K562 (cell line): ENCODE data around the gene EXOSC1.

Source experiments
- CC2D1A ChIP-seq: fragments of 450-650 bp; IDR thresholded peaks from 2 replicates; pipeline ENCODE4 v1.6.1; 2017; ENCODE audit warnings: mild to moderate bottlenecking
- FOSL1 ChIP-seq: fragments of 200-800 bp; sonication (Bioruptor generic); conservative IDR thresholded peaks from 2 replicates; pipeline ENCODE4 v1.6.1; 2016; ENCODE audit warnings: missing genetic modification characterization, missing compliant biosample characterization
- GABPB2 ChIP-seq: fragments of 250-450 bp; sonication (Bioruptor Pico); conservative IDR thresholded peaks from 2 replicates; pipeline ENCODE4 v1.5.1; 2021; ENCODE audit warnings: mild to moderate bottlenecking
- L3MBTL2 ChIP-seq: fragments of 450-650 bp; IDR thresholded peaks from 2 replicates; pipeline ENCODE4 v1.6.1; 2016; ENCODE audit warnings: mild to moderate bottlenecking, moderate library complexity
- MBD2 ChIP-seq: sonication (generic); IDR thresholded peaks from 2 replicates; pipeline ENCODE4 v1.6.1; 2016; ENCODE audit warnings: low read depth, borderline replicate concordance
- MEIS2 ChIP-seq: fragments of 450-650 bp; IDR thresholded peaks from 2 replicates; pipeline ENCODE4 v1.6.1; 2014; ENCODE audit warnings: mild to moderate bottlenecking; ENCODE audit not compliant: partially characterized antibody
- PTBP1 ChIP-seq: fragments of 200-400 bp; formaldehyde crosslinking; IDR thresholded peaks from 2 replicates; pipeline ENCODE4 v1.6.1; 2017; ENCODE audit warnings: low read depth, low read length
- SMAD4 ChIP-seq: fragments of 250-450 bp; sonication (Bioruptor Pico); conservative IDR thresholded peaks from 2 replicates; pipeline ENCODE4 v1.8.0; 2021; ENCODE audit warnings: inconsistent platforms, mild to moderate bottlenecking, moderate library complexity
- SMC3 ChIP-seq: conservative IDR thresholded peaks from 2 replicates; pipeline ENCODE4 v1.6.1; 2011; ENCODE audit warnings: low read depth, low read length, improper control_type of control experiment; ENCODE audit not compliant: insufficient read depth
- STAT6 ChIP-seq: sonication (generic); formaldehyde crosslinking; IDR thresholded peaks from 2 replicates; pipeline ENCODE4 v1.8.1; 2023; ENCODE audit warnings: mild to moderate bottlenecking, missing genetic modification reagents
- ZFP1 ChIP-seq: fragments of 450-650 bp; formaldehyde crosslinking; IDR thresholded peaks from 2 replicates; pipeline ENCODE4 v1.4.0; 2020; ENCODE audit warnings: mild to moderate bottlenecking, mixed read lengths
- TF ChIP-seq, protein P1 (sequence below), 3 experiments: IDR thresholded peaks in 2 of 3; conservative IDR thresholded peaks in 1 of 3; 2 replicates each; pipeline ENCODE4 v1.5.1; 2011 to 2012; ENCODE audit warnings: low read length in 3 of 3, mild to moderate bottlenecking in 3 of 3, control low read depth in 2 of 3, improper control_type of control experiment in 1 of 3, inconsistent platforms in 1 of 3, low read depth in 1 of 3, mixed read lengths in 1 of 3, moderate library complexity in 1 of 3; ENCODE audit not compliant: insufficient read depth in 2 of 3
- TF ChIP-seq, protein P2 (sequence below): fragments of 450-650 bp; IDR thresholded peaks from 2 replicates; pipeline ENCODE4 v1.6.1; 2016; ENCODE audit warnings: antibody characterized with exemption
- TF ChIP-seq, protein P3 (sequence below): sonication (generic); formaldehyde crosslinking; IDR thresholded peaks from 2 replicates; pipeline ENCODE4 v1.8.1; 2022; ENCODE audit warnings: missing genetic modification reagents

DNA sequence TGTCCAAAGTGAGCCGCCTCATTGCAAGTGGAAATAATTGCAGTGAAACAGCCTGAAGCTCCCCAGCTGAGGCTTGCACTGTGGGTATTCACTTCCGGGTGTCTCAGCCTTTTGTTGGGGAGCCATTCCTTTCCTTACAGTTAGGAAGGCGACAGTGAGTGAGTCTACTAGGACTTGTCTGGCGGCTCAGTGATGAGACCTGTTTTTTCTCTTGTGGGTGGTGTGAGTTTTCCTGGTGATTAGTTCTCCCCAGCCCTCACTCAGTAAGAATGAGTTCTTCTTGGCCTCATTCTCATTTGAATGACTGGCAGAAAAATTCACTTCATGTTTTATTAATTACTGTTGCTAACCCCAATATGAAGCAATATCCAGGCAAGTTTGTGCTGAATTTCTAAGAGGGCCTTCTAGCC, 17.2 kb downstream of the EXOSC1 start:
- TF ChIP-seq MEIS2, result no peak
- TF ChIP-seq L3MBTL2, result no peak
- no peak for TF ChIP-seq SMC3
- TF ChIP-seq GABPB2 (CRISPR knock-in tag), result no peak
- TF ChIP-seq, protein P1, sequence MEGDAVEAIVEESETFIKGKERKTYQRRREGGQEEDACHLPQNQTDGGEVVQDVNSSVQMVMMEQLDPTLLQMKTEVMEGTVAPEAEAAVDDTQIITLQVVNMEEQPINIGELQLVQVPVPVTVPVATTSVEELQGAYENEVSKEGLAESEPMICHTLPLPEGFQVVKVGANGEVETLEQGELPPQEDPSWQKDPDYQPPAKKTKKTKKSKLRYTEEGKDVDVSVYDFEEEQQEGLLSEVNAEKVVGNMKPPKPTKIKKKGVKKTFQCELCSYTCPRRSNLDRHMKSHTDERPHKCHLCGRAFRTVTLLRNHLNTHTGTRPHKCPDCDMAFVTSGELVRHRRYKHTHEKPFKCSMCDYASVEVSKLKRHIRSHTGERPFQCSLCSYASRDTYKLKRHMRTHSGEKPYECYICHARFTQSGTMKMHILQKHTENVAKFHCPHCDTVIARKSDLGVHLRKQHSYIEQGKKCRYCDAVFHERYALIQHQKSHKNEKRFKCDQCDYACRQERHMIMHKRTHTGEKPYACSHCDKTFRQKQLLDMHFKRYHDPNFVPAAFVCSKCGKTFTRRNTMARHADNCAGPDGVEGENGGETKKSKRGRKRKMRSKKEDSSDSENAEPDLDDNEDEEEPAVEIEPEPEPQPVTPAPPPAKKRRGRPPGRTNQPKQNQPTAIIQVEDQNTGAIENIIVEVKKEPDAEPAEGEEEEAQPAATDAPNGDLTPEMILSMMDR (IDR thresholded peaks at IDR 0.05 in 2 of 3, conservative IDR thresholded peaks at IDR 0.05 in 1 of 3; ENCODE audit: insufficient read depth in 2 of 3, low read depth in 1 of 3, low read length in 3 of 3), result no peak
- no peak for TF ChIP-seq SMAD4 (CRISPR knock-in tag)
- no peak for TF ChIP-seq FOSL1
- TF ChIP-seq, protein P2, sequence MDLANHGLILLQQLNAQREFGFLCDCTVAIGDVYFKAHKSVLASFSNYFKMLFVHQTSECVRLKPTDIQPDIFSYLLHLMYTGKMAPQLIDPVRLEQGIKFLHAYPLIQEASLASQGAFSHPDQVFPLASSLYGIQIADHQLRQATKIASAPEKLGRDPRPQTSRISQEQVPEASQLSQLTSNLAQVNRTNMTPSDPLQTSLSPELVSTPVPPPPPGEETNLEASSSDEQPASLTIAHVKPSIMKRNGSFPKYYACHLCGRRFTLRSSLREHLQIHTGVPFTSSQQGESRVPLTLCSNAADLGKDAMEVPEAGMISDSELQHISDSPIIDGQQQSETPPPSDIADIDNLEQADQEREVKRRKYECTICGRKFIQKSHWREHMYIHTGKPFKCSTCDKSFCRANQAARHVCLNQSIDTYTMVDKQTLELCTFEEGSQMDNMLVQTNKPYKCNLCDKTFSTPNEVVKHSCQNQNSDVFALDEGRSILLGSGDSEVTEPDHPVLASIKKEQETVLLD, result no peak
- TF ChIP-seq PTBP1, result no peak
- no peak for TF ChIP-seq ZFP1 (CRISPR knock-in tag)
- TF ChIP-seq, protein P3, sequence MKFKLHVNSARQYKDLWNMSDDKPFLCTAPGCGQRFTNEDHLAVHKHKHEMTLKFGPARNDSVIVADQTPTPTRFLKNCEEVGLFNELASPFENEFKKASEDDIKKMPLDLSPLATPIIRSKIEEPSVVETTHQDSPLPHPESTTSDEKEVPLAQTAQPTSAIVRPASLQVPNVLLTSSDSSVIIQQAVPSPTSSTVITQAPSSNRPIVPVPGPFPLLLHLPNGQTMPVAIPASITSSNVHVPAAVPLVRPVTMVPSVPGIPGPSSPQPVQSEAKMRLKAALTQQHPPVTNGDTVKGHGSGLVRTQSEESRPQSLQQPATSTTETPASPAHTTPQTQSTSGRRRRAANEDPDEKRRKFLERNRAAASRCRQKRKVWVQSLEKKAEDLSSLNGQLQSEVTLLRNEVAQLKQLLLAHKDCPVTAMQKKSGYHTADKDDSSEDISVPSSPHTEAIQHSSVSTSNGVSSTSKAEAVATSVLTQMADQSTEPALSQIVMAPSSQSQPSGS, result no peak
- no peak for TF ChIP-seq STAT6 (CRISPR knock-in tag)
- no peak for TF ChIP-seq CC2D1A
- no peak for TF ChIP-seq MBD2
